Ectodermal cell (in vitro differentiated cells): ENCODE measurements around the gene UBXN7.
"Not testable (repeated sequence)": the region's sequence is repeated elsewhere in the genome, so short reads cannot be mapped to it uniquely, and the experiment has no call there.

Experiments
- H3K27ac ChIP-seq: 2 replicates; pipeline ENCODE4 v1.7.0; 2013; ENCODE audit warnings: mild to moderate bottlenecking, low read depth, low read length; ENCODE audit not compliant: insufficient read depth, poor library complexity, severe bottlenecking
- H3K27me3 ChIP-seq: 2 replicates; pipeline ENCODE4 v1.7.0; 2013; ENCODE audit warnings: mild to moderate bottlenecking, low read length; ENCODE audit not compliant: insufficient read depth, control insufficient read depth, poor library complexity, severe bottlenecking
- H3K36me3 ChIP-seq: one replicate; pipeline ENCODE4 v1.7.0; 2013; ENCODE audit warnings: low read length; ENCODE audit not compliant: control insufficient read depth, insufficient read depth
- H3K4me1 ChIP-seq: one replicate; pipeline ENCODE4 v1.7.0; 2013; ENCODE audit warnings: low read length; ENCODE audit not compliant: control insufficient read depth, insufficient read depth
- H3K4me3 ChIP-seq: 2 replicates; pipeline ENCODE4 v1.7.0; 2013; ENCODE audit warnings: low read depth, low read length, control low read depth; ENCODE audit not compliant: insufficient read depth
- H3K9me3 ChIP-seq: 2 replicates; pipeline ENCODE4 v1.7.0; 2013; ENCODE audit warnings: mild to moderate bottlenecking, low read length, moderate library complexity; ENCODE audit not compliant: control insufficient read depth
- WGBS, 2 experiments: methylation state at CpG; one replicate each; pipeline ENCODE4 v1.1.7; 2013; ENCODE audit warnings: missing lambda C conversion rate in 2 of 2; 5-methylcytosine and 5-hydroxymethylcytosine counted together

UBXN7 gene

DNA sequence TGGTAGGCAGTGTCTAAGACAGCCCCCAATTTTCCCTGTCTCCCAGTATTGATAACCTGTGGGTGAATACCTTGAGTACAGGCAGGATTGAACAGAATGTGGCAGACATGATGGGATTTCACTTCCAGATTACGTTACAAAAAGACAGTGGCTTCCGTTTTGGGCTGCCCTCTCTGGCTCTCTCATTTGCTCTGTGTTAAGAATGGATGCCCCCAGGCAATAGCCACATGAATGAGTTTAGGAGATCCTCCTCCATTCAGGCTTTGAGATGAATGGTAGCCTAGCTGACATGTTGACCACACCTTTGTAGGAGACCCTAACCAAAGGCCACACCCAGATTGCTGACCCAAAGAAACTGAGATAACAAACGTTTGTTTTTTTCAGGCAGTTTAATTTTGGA lies 34.3 kb downstream of the UBXN7 start:
- Histone ChIP-seq H3K27ac (no peak overlapping the region), H3K36me3 (peaks cover 26% of the 10 kb centered on the region), H3K9me3 (no peaks in the 10 kb centered on the region), H3K27me3 (no peaks in the 10 kb centered on the region), H3K4me3 (no peak overlapping the region), H3K4me1 (no peaks in the 10 kb centered on the region)
- 83 to 94% methylated on average over 3 of the region's 3 CpGs for WGBS, 2 experiments

DNA sequence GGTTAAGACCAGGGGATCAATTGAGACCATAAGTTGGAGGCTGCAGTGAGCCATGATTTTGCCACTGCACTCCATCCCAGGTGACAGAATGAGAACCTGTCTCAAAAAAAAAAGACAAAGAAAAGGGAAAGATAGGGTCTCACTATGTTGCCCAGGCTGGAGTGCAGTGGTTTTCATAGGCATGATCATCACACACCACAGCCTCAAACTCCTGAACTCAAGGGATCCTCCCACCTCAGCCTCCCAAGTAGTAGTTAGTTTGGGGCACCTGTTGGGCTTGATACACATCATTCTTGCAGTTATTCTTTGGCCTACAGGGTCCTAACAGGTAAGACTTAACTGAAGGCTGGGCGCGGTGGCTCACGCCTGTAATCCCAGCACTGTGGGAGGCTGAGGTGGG lies 42.1 kb downstream of the UBXN7 start:
- 90 to 98% methylated on average over 3 of the region's 3 CpGs for WGBS, 2 experiments
- Histone ChIP-seq H3K9me3 (no peaks in the 10 kb centered on the region), H3K27me3 (no peaks in the 10 kb centered on the region), H3K4me1 (no peaks in the 10 kb centered on the region), H3K27ac (no peak overlapping the region), H3K4me3 (no peak overlapping the region), H3K36me3 (peaks cover 36% of the 10 kb centered on the region)

- no peak overlapping the region for H3K4me3 ChIP-seq
- no peaks in the 10 kb centered on the region for H3K4me1 ChIP-seq
- H3K27ac ChIP-seq = no peak overlapping the region
- H3K27me3 ChIP-seq = no peaks in the 10 kb centered on the region
- 95 to 96% methylated on average over 3 of the region's 3 CpGs for WGBS, 2 experiments
- H3K9me3 ChIP-seq = no peaks in the 10 kb centered on the region
- peaks cover 36% of the 10 kb centered on the region for H3K36me3 ChIP-seq
Observed at GRCh38 chr3:196388956-196389355, 43.3 kb downstream of the UBXN7 start.

- H3K4me3 ChIP-seq, H3K27ac ChIP-seq, H3K4me1 ChIP-seq, H3K27me3 ChIP-seq, H3K9me3 ChIP-seq: not testable (repeated sequence)
- whole genome bisulfite sequencing, 2 experiments = 71 to 100% methylated on average over 1 of the region's 2 CpGs
- H3K36me3 ChIP-seq = peaks cover 36% of the 10 kb centered on the region
Observed at GRCh38 chr3:196387941-196388340, 44.3 kb downstream of the UBXN7 start.

- H3K36me3 ChIP-seq = peaks cover 33% of the 10 kb centered on the region
- 85 to 93% methylated on average over 3 of the region's 3 CpGs for WGBS, 2 experiments
Observed at GRCh38 chr3:196386797-196387196, 45.4 kb downstream of the UBXN7 start.

GRCh38 chr3:196386034-196386433 lies 46.2 kb downstream of the UBXN7 start:
- 94 to 96% methylated on average over 5 to 6 of the region's 6 CpGs for WGBS, 2 experiments

More at GRCh38 chr3:196386797-196387196, 45.4 kb downstream of the UBXN7 start:
- H3K27me3 ChIP-seq, H3K9me3 ChIP-seq, H3K4me1 ChIP-seq, H3K27ac ChIP-seq, H3K4me3 ChIP-seq: not testable (repeated sequence)

DNA sequence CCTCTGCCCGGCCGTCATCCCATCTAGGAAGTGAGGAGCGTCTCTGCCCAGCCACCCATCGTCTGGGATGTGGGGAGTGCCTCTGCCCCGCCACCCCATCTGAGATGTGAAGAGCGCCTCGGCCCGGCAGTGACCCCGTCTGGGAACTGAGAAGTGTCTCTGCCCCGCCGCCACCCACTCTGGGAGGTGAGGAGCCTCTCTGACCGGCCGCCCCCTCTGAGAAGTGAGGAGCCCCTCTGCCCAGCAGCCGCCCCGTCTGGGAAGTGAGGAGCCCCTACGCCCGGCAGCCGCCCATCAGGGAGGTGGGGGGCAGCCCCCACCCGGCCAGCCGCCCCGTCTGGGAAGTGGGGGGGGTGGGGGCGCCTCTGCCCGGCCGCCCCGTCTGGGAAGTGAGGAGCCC lies 46.8 kb downstream of the UBXN7 start:
- H3K4me3 ChIP-seq, H3K27me3 ChIP-seq, H3K4me1 ChIP-seq, H3K27ac ChIP-seq, H3K9me3 ChIP-seq: not testable (repeated sequence)
- 96 to 97% methylated on average over 25 of the region's 25 CpGs for WGBS, 2 experiments
- H3K36me3 ChIP-seq = peaks cover 22% of the 10 kb centered on the region

More at GRCh38 chr3:196386034-196386433, 46.2 kb downstream of the UBXN7 start:
- not testable (repeated sequence) for H3K27me3 ChIP-seq, H3K4me1 ChIP-seq, H3K4me3 ChIP-seq, H3K27ac ChIP-seq, H3K9me3 ChIP-seq
- peaks cover 25% of the 10 kb centered on the region for H3K36me3 ChIP-seq

DNA sequence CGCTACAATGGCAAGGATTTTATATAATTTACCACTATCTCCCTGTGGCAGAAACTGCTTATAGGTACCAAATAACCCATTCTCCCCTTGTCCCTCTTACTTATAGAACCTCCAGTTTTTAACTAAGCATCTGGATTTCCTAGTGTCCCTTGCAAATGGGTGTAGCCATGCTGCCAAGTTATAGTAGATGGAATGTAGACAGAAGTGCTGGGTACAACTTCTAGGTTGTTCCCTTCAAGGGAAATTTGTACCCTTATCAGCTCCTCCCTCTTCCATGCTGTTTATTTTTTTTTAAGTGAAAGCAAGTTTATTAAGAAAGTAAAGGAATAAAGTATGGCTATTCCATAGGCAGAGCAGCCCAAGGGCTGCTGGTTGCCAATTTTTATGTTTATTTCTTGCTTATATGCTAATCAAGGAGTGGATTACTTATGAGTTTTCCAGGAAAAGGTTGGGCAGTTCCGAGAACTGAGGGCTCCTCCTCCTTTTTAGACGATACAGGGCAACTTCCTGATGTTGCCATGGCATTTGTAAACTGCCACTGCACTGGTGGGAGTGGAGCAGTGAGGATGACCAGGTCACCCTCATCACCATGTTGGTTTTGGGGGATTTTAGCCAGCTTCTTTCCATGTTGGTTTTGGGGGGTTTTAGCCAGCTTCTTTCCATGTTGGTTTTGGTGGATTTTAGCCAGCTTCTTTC lies 53.9 kb downstream of the UBXN7 start:
- Histone ChIP-seq H3K4me3 (no peak overlapping the region), H3K9me3 (no peaks in the 10 kb centered on the region), H3K27ac (no peak overlapping the region), H3K36me3 (peaks cover 3% of the 10 kb centered on the region), H3K27me3 (no peaks in the 10 kb centered on the region), H3K4me1 (no peaks in the 10 kb centered on the region)
- 96 to 97% methylated on average over 3 of the region's 3 CpGs for WGBS, 2 experiments

- no peaks in the 10 kb centered on the region for H3K27me3 ChIP-seq
- H3K4me1 ChIP-seq = no peaks in the 10 kb centered on the region
- H3K36me3 ChIP-seq = peaks cover 3% of the 10 kb centered on the region
- H3K27ac ChIP-seq = no peak overlapping the region
- no peak overlapping the region for H3K4me3 ChIP-seq
- WGBS, 2 experiments = 96% methylated on average over 5 of the region's 5 CpGs
- H3K9me3 ChIP-seq = no peaks in the 10 kb centered on the region
Observed at GRCh38 chr3:196377321-196377720, 54.9 kb downstream of the UBXN7 start.

- H3K27ac ChIP-seq = no peak overlapping the region
- WGBS, 2 experiments = 98% methylated on average over 4 of the region's 4 CpGs
- H3K9me3 ChIP-seq = no peaks in the 10 kb centered on the region
- no peaks in the 10 kb centered on the region for H3K4me1 ChIP-seq
- H3K36me3 ChIP-seq = peaks cover 44% of the 10 kb centered on the region
- H3K4me3 ChIP-seq = no peak overlapping the region
- no peaks in the 10 kb centered on the region for H3K27me3 ChIP-seq
Observed at GRCh38 chr3:196365736-196366135, 66.5 kb downstream of the UBXN7 start.

GRCh38 chr3:196360586-196360985 lies 71.6 kb downstream of the UBXN7 start:
- Histone ChIP-seq H3K9me3 (no peaks in the 10 kb centered on the region), H3K4me1 (no peaks in the 10 kb centered on the region), H3K4me3 (no peak overlapping the region), H3K27me3 (no peaks in the 10 kb centered on the region), H3K27ac (no peak overlapping the region), H3K36me3 (peaks cover 42% of the 10 kb centered on the region)
- WGBS, 2 experiments = 94 to 97% methylated on average over 7 of the region's 7 CpGs
